H54 (cell line): ENCODE measurements around the gene NMUR2.

Experiments
- DNase-seq: peaks from one replicate; pipeline ENCODE4 v3.0.0; 2011; ENCODE audit warnings: low spot score, mixed read lengths; ENCODE audit not compliant: insufficient read length
- FAIRE-seq: peaks from 3 replicates; lab custom pipeline; 2011; peaks lifted over from hg19 to GRCh38; lab: Jason Lieb, UNC
- POLR2A ChIP-seq: IDR thresholded peaks from 2 replicates; pipeline ENCODE4 v1.6.1; 2011; ENCODE audit warnings: low read depth, mild to moderate bottlenecking, low read length

Gene NMUR2, protein sequence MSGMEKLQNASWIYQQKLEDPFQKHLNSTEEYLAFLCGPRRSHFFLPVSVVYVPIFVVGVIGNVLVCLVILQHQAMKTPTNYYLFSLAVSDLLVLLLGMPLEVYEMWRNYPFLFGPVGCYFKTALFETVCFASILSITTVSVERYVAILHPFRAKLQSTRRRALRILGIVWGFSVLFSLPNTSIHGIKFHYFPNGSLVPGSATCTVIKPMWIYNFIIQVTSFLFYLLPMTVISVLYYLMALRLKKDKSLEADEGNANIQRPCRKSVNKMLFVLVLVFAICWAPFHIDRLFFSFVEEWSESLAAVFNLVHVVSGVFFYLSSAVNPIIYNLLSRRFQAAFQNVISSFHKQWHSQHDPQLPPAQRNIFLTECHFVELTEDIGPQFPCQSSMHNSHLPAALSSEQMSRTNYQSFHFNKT

DNA sequence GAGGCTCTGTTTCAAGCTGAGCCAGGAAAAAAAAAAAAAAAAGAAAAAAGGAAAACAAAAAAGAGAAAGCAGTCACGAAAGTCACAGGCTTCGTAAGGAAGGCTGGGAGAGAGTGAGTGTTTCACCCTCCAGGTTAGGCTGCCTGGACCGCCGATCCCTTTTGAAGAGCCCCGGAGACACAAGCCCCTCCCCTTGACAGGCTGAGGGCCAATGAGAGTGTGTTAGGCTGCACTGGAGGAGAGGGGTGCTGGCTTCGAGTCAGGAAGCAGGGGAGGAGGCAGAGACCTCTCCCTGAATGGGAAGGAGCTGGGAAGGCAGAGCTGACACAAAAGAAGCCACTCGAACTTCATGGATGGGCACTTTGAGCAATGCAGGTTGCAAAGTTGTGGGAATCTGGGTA lies at the start of gene NMUR2:
Gene NMUR2, minus strand, starts transcription at position 135 of the 400 bp plus-strand sequence. CDS start 166 bp downstream, outside the sequence.
- FAIRE-seq (no peak), DNase-seq (no peak)
- TF ChIP-seq POLR2A = no peak

- no peak for DNase-seq
- TF ChIP-seq POLR2A = no peak
- FAIRE-seq = no peak
These were observed 38.9 kb upstream of the NMUR2 start for GRCh38 chr5:152443935-152444334.

DNA sequence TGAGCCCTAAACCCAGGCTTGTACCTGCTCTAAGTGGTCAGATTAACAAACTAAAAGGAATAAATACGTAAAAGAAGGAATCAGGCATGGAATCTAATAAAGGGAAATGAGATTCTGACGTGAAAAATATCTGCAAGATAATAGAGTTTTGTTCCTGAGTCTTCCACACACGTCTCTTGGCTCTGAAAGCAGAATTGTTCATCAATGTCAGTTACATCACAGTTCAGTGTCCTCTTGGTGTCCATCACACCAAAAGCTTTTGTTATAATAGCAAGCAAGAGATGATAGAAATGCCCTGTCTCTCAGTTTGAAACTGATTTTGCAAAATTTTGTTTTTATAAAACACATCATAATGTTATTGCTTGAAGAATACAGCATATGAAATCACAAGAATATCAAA lies 34.7 kb upstream of the NMUR2 start:
- no peak for TF ChIP-seq POLR2A
- FAIRE-seq = no peak
- no peak for DNase-seq

DNA sequence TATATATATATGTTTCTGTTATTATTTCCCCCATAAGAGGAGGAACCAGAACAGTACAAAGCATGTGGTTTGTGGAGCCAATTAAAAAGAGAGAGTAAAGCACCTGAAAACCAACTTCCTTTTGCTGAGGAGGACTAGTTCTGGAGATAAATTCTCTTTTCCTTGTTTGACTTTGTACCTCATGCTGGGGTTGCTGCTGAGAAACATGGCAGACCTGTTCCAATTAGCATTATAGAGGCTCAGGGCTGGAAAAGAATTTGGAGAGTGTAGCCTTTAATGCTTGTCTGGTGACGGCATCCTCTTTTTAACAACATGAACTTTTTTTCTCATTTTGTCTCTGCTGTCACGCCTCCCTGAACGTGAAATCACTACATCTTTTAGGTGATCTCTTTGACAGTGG lies 32.8 kb upstream of the NMUR2 start:
- TF ChIP-seq POLR2A = no peak
- no peak for FAIRE-seq
- DNase-seq = no peak

- FAIRE-seq (no peak), DNase-seq (no peak)
- TF ChIP-seq POLR2A = no peak
These were observed 22.6 kb upstream of the NMUR2 start for GRCh38 chr5:152427721-152428120.

DNA sequence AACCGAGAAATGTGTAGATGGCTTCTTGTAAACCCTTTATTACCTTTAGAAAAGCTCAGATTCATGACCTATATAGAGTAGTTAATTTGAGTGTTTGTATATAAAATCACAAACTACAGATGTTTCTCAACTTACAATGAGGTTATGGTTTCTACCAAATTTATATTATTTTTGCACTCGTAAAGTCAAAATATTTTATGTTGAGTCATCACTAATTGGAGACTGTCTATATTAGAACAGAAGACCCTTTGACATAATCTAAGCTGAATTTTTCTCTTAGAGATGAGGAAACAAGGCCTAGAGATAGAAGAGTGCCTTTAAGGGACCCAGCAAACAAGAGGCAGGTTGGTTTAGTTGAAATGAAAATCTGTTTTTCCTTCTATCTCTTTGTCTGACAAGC lies 20.0 kb upstream of the NMUR2 start:
- no peak for TF ChIP-seq POLR2A
- FAIRE-seq = no peak
- no peak for DNase-seq

DNA sequence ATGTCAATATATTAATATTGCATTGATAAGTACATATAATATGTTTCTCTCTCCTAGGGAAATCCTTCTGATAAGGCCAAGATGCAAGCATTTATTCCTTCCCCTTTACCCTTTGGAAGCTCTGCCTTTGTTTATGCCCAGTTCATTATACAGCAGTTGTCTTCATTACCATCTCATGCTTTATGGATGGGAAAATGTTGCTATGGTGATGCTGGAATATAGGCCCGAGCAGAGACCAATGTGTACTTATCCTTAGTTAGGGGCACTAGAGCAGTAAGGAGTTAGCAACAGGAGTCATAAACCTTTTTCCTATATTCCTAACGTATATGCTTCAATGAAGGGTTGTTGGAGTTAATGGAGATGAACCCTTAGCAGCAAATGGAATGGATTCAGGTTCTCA lies 19.4 kb upstream of the NMUR2 start:
- no peak for TF ChIP-seq POLR2A
- FAIRE-seq = no peak
- DNase-seq = no peak

DNA sequence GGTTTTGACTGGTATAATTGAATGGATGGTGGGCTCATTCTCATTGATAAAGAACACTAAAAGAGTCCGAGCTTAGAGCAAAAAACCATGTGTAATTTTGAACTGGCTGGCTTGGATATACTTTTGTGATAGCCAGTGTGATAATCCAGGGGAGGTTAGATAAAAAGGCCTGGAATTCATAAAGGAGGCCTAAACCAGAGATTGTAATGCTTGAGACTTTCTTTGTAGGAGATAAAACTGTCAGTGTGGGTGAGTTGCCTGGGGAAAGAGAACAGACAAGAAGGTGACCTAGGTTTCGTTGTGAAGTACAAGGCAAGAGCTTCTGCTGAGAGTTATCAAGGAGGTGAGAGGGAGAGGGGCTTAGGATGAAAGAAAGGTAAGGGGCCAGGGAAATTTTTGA lies 17.0 kb upstream of the NMUR2 start:
- DNase-seq = no peak
- no peak for TF ChIP-seq POLR2A
- no peak for FAIRE-seq

DNA sequence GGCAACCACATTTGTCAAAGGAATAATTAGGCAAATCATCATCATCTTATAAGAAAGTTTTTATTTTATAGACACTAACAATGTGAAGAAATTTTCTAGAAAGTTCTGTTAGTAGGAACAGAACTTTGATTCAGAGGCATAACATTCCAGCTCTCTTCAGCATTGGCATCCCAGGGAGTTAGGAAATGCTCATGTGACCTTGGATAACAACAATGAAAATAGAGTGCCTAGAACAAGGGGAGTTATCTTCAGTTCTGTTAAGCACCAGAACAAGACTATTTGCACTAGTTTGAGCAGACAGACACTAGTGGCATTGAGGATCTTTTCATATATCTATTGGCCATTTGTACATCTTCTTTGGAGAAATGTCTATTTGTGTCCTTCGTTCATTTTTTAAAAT lies 7.0 kb upstream of the NMUR2 start:
- TF ChIP-seq POLR2A = no peak

GRCh38 chr5:152406082-152406481 lies 1.0 kb upstream of the NMUR2 start:
- FAIRE-seq (no peak), DNase-seq (no peak)
- no peak for TF ChIP-seq POLR2A

More for the DNA sequence above, 7.0 kb upstream of the NMUR2 start:
- DNase-seq (no peak), FAIRE-seq (no peak)

DNA sequence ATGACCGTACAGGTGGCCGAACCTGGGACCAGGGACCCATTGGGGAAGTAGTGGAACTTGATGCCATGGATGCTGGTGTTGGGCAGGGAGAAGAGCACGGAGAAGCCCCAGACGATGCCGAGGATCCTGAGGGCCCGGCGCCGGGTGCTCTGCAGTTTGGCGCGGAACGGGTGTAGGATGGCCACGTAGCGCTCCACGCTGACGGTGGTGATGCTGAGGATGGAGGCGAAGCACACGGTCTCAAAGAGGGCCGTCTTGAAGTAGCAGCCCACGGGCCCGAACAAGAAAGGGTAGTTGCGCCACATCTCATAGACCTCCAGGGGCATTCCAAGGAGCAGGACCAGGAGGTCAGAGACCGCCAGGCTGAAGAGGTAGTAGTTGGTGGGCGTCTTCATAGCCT lies 585 bp downstream of the NMUR2 start:
- TF ChIP-seq POLR2A = no peak
- FAIRE-seq (no peak), DNase-seq (no peak)

GRCh38 chr5:152403046-152403445 lies 2.0 kb downstream of the NMUR2 start:
- no peak for TF ChIP-seq POLR2A
- DNase-seq (no peak), FAIRE-seq (no peak)

DNA sequence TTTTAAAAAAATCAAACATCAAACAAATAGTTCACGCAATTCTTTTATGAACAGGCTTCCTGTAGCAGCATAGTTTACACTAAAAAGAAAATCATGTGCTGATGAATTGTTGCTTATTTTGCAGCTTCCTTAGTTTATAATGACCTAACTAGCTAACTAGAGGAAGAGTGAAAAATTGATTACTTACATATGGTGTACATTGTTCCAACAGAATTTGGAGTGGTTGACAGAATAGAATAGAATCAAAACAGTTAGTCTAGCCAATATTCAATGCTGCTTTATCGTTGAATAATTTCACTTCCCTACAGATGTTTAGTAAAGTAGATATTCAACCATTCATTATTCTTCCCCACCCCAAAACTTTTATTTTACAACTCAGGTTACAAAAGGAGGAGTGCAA lies 4.2 kb downstream of the NMUR2 start:
- no peak for TF ChIP-seq POLR2A
- FAIRE-seq (no peak), DNase-seq (no peak)

DNA sequence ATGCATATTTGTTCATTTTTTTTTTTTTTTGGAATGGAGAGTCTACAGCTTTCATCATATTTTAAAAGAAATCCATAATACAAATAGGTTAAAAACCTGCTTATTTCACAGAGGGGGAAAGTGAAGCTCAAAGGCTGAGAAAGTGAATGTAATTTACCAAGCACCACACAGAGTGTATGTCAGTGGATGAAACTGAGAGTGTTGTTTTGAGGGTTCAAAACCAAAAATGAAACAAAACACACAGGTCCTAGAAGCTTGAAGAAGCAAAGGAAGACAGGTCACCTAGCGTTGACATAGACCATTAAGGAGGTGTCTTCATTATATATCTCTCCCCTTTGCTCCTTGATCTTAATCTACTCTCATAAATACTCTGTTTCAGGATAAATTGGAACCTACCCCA lies 7.5 kb downstream of the NMUR2 start:
- no peak for TF ChIP-seq POLR2A
- FAIRE-seq = no peak
- no peak for DNase-seq

GRCh38 chr5:152393441-152393840 lies 11.6 kb downstream of the NMUR2 start:
- TF ChIP-seq POLR2A = no peak
- FAIRE-seq (no peak), DNase-seq (no peak)
